ENCODE data around the gene MYBPH.
A peak's percentile ranks its signal among the peaks of the same experiment; 100 is the strongest.

The MYBPH gene

GRCh38 chr1:203178083-203178482 lies 2.5 kb upstream of the MYBPH start:
- no peak for DNase-seq

GRCh38 chr1:203177470-203178039 lies 1.9 kb upstream of the MYBPH start:
- no peak for DNase-seq

- no peak for DNase-seq
Observed at GRCh38 chr1:203177036-203177405, 1.4 kb upstream of the MYBPH start.

- DNase-seq = no peak
Observed at GRCh38 chr1:203176273-203177035, 828 bp upstream of the MYBPH start.

- DNase-seq = peak; percentile 18
Observed at GRCh38 chr1:203175827-203176241, 208 bp upstream of the MYBPH start.

- DNase-seq = no peak
Observed at GRCh38 chr1:203174324-203174985, 1.2 kb downstream of the MYBPH start.

- DNase-seq = no peak
Observed at GRCh38 chr1:203173566-203173965, 2.1 kb downstream of the MYBPH start.

- DNase-seq = no peak
Observed at GRCh38 chr1:203173011-203173555, 2.5 kb downstream of the MYBPH start.

GRCh38 chr1:203172184-203173010 lies 3.2 kb downstream of the MYBPH start:
- DNase-seq = peak; percentile 73

GRCh38 chr1:203171341-203172183 lies 4.1 kb downstream of the MYBPH start:
- DNase-seq = no peak

- DNase-seq = no peak
Observed at GRCh38 chr1:203170625-203171330, 4.8 kb downstream of the MYBPH start.

GRCh38 chr1:203169770-203170520 lies 5.7 kb downstream of the MYBPH start:
- no peak for DNase-seq

GRCh38 chr1:203168991-203169390 lies 6.6 kb downstream of the MYBPH start:
- no peak for DNase-seq

- DNase-seq = no peak
Observed at GRCh38 chr1:203168256-203168786, 7.3 kb downstream of the MYBPH start.

GRCh38 chr1:203167913-203168200 lies 7.8 kb downstream of the MYBPH start:
- no peak for DNase-seq

- no peak for DNase-seq
Observed at GRCh38 chr1:203167026-203167912, 8.4 kb downstream of the MYBPH start.

- DNase-seq = no peak
Observed at GRCh38 chr1:203166192-203166940, 9.3 kb downstream of the MYBPH start.

- no peak for DNase-seq
Observed at GRCh38 chr1:203165800-203166161, 9.8 kb downstream of the MYBPH start.

Data from midbrain (tissue), 1 donor.